NCI-H1048 (cell line): ENCODE measurements around the gene GLUD2.
"Not testable (repeated sequence)": the region's sequence is repeated elsewhere in the genome, so short reads cannot be mapped to it uniquely, and the experiment has no call there.

ENCODE experiments used
- DNase-seq: peaks from one replicate; lab custom pipeline; 2025; lab: John Stamatoyannopoulos, UW

GLUD2 gene

DNA sequence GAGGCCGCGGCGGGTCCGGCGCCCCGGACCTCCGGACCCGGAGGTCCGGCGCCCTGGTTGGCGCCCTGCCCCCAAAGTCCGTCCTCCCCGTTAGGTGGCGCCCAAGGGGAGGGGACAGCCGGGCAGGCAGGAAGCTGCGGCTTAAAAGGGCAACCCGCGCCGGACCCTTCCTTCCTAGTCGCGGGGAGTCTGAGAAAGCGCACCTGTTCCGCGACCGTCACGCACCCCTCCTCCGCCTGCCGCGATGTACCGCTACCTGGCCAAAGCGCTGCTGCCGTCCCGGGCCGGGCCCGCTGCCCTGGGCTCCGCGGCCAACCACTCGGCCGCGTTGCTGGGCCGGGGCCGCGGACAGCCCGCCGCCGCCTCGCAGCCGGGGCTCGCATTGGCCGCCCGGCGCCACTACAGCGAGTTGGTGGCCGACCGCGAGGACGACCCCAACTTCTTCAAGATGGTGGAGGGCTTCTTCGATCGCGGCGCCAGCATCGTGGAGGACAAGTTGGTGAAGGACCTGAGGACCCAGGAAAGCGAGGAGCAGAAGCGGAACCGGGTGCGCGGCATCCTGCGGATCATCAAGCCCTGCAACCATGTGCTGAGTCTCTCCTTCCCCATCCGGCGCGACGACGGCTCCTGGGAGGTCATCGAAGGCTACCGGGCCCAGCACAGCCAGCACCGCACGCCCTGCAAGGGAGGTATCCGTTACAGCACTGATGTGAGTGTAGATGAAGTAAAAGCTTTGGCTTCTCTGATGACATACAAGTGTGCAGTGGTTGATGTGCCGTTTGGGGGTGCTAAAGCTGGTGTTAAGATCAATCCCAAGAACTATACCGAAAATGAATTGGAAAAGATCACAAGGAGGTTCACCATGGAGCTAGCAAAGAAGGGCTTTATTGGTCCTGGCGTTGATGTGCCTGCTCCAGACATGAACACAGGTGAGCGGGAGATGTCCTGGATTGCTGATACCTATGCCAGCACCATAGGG, at the start of gene GLUD2:
Gene GLUD2, plus strand, starts transcription at position 170 of the 979 bp plus-strand sequence. Its CDS starts 75 bp downstream, at position 245.
- not testable (repeated sequence) for DNase-seq

DNA sequence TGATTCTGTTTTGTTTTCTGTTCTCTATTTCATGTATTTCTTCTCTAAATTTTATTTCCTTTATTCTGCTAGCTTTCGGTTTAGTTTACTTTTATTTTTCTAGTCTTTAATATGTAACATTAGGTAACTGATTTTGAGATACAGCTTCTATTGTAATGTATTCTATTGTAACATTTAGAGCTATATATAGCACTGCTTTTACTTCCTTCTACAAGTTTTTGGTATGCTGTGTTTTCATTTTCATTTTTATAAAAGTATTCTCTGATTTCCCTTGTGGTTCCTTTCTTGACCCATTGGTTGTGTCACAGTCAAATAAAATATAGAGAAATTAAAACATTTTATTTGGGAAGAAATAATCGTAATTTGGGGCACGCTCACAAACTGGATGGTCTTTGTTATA, 48.0 kb upstream of the GLUD2 start:
- no peak for DNase-seq

DNA sequence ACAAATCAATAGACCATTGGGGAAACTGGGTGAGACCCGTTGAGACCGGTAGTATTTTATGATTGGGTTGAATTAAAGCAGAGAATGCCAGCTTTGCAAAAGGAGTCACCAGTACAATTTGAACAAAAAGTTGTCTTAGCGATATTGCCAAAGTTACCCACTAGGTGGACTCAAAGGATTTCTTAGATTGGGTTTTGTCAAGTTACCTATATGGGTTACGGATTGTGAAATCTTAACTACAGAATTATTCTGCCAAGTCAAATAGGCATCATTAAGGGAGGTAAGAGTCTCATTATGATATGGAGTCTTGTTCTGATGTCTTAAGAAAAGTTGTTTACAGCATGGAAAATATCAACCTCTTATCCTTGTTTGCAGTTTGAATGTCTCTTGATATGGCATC, 46.8 kb upstream of the GLUD2 start:
- DNase-seq, result no peak

DNA sequence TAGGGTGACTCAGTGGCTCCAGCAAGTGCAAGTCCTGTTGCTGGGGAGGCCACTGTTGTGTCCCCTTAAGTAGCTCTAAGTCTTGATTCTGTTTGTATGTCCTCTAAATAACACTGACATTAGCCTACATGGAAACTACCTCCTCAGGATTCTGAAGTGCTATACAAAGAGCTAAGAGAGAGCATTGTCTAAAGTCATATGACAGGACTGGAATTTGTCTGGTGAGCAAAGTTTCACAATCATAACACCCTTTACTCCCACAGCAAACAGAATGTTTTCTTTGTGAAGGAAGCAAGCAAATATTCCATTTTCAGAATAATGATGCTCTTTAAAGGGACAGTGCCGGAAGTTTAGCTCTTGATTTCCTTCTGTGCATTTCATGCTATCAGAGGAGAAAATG, 38.5 kb upstream of the GLUD2 start:
- DNase-seq, result no peak

DNA sequence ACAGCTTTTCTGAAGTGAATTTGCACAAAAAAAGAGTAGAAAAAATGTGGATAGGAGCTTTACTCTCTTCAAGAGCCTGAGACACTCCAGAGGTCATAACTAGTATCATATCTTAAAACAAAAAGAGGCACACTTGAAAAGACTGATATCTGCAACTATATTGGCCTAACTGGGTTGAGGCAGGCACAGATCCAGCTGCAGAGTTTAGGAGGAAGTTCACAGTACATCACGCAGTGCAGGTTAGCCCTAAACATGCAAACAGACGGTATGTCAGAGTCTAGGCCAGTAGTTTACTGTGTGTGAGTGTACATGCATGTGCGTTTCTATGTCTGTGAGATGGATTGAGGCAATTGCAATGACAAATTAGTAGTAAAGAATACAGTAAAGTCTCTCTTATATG, 37.6 kb upstream of the GLUD2 start:
- no peak for DNase-seq

DNA sequence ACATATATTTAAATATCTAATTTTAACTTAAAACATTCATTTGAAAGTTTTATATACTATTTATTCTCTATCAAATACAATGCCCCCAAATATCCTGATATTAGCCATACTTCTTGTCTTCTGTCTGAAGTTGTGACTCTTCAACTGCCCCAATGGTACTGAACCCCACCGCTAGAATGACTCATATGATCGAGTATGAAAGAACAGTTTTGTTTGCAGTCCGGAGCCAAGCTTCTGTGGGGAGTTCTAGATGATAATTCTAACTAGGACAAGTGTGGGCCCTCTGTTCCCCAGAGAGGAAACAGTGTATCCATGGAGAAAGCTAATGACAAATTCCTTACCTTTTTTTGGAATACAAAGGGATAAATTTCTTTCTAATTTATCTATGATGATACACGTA, 37.2 kb upstream of the GLUD2 start:
- DNase-seq, result no peak

DNA sequence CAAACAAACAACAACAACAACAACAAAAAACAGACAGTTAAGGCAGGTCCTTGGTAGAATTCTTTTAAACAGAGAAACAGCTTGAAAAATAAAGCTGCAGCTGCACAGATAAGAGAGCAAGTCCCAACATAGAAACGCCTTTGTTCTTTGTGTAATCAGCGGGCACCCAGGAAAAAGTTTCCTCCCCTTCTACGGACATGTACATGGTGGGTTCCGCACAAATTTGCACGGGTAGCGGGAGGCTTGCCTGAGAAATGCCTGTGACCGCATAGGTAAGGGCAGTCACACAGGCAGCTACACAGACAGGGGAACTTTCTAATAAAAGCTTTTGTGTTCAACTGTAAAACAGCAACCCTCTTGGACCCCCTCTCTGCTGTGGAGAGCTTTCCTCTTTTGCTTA, 36.2 kb upstream of the GLUD2 start:
- DNase-seq, result no peak

DNA sequence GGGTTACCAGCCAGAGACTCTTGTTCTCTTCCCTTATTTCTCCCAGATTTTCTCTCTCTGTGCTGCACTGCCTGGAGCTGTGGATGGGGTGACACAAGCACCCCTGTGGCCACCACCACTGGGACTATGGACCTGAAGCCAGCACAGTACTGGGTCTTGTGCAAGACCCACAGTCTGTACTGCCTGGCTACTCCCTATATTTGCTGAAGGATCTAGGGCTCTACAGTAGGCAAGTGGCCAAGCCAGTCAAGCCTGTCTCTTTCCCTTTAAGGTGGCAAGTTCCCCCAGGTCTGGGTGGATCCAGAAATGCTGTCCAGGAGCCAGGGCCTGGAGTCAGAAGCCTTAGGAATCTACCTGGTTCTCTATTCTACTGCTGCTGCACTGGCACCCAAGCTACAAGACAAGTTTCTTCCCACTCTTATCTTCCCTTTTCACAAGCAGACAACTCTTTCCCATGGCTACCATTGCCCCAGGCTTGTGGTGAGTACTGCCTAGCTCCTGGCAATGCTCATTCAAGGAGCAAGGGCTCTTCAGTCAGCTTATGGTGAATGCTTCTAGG, 33.4 kb upstream of the GLUD2 start:
- no peak for DNase-seq

DNA sequence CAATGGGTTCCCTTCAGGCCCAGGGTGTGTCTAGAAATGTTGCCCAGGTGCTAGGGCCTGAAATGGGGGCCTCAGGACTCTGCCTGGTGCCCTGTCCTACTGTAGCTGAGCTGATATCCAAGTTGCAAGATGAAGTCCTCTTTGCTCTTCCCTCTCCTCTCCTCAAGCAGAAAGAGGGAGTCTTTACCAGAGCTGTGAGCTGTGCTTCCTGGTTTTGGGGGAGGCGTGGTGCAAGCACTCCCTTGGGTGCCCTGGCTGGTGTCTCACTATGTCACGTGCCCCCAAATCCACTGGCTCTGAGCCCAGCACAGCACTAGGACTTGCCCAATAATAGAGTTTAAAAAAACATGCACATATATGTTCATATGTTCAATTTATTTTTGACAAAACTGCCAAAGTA, 32.6 kb upstream of the GLUD2 start:
- DNase-seq, result no peak

DNA sequence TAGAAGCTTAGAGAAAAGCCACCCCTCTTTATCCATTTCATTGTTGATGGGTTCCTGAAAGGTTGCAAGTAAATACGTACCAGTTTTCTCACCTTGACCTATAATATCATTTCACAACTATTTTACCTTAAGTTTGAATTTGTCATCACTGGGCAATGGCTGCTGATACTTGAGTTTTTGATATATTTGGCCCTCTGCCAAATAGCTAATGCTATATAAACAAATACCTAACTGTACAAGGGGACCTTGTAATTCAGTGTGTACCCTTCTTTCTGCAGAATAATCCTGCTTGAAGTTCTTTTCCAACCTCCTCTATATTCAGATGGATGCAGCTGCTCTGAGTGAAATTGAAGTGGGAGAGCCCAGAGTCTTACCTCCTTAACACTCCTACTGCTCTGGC, 19.0 kb upstream of the GLUD2 start:
- DNase-seq, result no peak

DNA sequence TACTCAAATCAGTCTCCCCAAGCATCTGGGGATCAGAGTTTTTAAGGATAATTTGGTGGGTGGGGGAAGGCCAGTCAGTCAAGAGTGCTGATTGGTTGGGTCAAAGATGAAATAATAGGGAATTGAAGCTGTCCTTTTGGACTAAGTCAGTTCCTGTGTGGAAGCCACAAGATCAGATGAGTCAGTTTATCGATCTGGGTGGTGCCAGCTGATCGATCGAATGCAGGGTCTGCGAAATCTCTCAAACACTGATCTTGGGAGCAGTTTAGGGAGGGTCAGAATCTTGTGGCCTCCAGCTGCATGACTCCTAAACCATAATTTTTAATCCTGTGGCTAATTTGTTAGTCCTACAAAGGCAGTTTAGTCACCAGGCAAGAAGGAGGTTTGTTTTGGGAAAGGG, 17.3 kb upstream of the GLUD2 start:
- no peak for DNase-seq

DNA sequence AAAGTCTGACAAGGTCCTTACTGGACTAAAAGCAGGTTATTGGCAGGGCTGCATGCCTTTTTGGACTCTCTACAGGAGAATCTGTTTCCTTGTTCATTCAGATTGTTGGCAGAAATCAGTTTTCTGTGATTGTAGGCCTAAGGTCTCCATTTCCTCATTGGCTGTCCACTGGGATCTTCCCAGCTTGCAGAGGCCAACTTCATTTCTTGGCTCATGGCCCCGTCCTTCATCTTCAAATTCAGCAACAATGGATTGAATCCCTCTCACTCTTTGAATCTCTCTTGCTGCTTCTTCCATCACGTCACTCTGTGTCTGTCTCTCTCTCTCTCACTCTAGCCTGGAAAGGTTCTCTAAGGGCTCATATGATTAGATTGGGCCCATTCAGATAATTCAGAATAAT, 14.9 kb upstream of the GLUD2 start:
- DNase-seq, result no peak

DNA sequence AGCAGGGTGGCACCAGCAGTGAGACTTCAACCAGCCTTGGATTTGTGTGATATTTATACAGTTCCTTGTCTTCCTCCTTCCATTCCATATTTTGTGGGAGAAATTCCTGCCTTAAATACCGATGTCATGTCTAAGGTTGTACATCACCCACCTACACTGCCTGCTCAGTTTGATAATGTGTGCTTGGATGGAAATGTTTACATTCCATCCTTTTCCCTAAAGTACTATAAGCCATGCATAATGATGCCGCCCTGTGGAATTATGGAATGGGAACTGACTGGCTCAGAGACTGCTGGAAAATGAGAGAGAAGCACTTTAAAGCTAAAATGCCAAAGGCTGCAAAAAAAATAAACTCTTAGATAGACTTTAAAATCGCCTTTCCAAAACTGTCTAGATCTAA, 11.3 kb upstream of the GLUD2 start:
- DNase-seq, result no peak

DNA sequence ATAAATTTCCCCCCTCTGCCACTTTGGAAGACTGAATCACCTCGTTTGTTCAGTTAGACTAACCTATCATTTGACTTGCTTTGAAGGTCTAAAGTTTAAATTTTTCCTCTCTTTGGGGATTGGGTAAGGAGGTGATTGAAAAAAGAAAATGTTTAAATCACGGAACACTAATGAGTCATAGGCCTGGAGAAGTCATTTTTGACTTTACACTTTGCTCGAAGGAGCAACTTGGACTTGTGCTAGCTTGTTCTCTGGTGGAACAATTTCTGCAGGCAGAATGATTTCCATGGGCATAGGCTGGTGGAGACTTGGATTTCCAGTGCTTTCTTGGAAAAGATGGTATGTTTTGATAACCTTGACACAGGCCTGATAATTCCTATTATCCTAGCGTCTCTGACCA, 10.5 kb upstream of the GLUD2 start:
- DNase-seq, result no peak

DNA sequence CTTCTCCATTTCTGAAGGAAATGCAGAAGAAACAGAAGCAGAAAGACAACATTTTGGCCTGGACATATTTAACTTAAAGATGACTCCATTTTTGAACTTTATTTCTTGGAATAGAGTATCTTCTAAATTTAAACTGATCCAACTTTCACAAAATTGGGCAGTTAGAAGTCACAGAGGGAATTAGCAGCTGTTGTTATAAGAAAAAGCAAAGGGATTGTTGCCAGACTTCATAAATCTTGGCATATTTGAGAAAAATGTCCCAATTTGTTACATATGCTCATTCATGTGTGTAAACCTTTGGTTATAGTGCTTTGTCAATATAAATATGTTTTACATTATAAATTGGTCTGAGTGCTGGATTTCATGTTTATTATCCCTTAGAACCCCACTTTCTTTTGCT, 3.4 kb downstream of the GLUD2 start:
- no peak for DNase-seq

DNA sequence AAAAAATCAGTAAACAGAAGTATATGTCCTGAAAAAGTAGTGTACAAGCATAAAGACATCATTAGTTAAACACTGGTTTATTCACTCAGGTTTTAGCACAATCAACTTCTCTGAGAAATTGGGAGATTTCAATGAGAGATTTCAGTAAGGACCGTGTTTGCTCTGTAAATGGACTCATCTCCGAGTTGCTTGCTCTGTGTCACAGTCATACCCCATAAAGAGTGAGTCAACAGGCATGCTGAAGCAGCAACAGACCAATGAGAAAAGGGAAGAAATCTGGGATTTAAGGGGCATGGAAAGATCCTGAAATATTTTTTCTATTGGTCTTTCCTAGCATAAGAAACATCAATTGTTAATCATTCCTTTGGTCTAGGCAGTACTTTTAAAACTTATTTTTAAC, 4.7 kb downstream of the GLUD2 start:
- no peak for DNase-seq

DNA sequence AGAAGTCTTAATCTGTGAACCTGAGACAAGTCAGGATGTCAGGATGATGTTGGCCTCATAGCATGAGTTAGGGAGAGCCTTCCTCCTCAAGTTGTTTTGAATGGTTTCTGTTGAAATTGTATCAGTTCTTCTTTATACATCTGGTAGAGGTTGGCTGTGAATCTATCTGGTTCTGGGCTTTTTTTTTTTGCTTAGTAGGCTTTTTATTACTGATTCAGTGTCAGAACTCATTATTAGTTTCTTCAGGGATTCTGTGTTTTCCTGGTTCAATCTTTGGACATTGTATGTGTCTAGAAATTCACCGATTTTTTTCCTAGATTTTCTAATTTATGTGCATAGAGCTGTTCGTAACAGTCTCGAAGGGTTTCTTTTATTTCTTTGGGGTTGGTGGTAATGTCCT, 14.9 kb downstream of the GLUD2 start:
- DNase-seq, result no peak

DNA sequence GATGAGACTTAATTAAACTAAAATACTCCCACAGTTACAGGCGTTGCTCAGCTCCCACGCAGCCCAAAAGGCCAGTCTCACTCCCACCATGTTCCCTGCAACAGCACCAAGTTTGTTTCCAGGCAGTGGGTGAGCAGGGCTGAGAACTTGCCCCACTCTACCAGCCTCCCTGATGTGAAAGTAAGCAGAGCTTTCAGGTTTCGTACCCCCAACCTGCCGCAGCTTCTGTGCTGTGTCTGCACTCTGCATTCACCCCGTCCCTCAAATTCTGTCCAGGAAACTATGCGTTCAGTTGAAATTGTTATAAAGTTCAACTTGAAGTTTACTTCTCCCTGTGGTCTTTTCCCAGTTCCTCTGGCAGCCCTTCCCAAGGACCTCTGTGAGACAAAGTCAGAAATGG, 17.2 kb downstream of the GLUD2 start:
- no peak for DNase-seq

DNA sequence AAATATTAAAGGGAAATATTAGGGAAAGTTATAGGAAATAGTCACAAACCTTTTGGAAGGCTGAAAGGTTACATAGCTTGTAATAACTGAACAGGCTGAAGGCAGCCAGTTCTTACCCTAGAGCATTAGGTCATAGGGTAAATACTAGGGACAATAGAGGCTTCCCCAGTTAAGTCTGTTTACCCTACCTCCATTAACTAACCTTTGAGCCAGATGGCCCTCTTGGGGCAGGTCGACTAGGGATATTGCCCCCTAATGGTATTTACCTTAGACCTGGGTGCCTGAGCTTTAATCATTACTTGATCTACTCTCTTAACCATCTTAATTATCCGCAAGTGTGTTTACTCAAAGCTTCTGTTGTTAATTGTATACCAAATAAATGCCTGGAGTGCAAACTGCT, 36.8 kb downstream of the GLUD2 start:
- DNase-seq, result not testable (repeated sequence)

DNA sequence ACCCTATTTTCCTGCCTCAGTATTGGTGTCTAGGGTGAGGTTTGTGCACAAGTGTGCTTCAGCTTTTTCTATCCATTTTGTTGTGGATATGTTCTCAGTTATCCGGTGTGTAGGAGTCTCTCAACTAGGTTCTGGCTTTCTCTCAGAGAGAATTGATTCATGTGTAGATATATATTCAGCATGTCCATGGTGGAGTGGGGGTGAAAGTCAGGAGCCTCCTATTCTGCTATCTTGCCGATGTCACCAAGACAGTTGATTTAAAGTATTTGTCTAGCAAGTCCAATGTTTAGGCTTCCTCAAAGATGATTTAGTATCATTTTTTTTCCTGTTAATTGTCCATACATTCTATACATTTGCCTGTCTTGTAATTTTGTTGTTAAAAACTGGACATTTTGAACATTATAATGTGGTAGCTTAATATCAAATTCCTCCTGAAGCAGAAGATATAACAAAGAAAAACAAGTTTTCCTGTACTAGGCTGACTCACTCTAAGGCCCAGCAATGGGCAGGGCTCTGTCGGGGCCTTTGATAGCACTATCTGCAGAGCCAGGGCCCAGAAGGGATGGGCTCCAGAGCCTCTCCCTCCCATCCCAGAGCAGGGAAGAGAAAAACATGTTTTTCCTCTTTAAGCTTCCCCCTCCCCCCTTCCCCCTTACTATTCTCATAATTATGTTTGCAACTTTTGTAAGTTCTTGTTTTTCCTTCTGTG, 37.6 kb downstream of the GLUD2 start:
- no peak for DNase-seq

DNA sequence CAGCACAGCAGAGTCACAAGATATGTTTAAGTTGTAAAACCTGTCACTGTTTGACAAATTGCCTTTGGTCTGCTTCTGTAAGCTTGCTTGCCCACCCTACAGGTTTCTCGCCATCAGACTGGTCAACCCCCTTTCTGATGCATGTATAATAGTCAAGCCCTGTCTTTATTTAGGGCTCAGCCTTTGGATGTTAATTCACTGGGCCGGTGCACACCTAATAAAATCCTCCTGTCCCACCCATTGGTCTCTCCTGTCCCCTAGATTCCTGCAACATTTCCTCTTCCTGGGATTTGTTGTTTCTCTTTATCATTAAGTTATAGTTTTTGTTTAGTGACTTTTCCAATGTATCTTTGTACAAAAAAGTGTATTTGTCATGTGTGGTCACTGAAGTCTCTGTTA, 38.2 kb downstream of the GLUD2 start:
- DNase-seq, result no peak

DNA sequence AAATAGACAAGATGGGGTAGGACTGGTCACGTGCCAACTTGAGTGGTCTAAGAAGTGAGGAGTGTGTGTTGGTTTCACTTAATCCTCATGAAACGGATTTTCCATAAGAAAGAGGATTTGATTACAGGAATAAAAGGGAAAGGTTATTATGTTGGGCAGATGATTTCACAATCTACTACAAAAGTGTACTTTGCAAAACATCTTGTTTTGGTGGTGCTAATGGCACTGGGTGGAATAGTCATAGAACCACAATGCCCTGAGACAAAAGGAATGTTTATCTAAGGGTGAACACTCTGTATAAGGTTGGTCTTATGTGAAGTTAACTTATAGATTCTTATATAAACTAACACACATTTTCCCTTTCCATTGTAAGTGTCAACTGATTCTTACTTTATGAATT, 45.6 kb downstream of the GLUD2 start:
- DNase-seq, result no peak
